ENCODE data around the gene SAMM50.

DNA sequence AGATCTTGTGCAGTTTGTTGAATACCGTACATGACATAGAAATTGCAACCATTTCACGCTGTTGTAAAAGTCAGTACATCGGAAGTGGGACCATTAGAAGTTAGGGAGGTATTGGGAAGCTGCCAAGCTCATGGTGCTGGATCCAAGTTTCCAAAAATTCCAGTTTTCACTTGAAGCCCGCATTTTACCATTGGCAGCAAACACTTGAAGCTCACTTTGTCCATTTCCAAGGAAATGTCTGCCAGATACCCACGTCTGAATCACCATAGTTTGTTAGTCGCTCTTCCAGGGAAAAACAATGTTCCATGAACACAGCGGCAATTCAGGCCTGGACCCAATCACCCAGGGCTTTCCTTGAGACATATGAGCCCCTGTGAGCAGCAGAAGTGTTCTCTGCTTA is 46.3 kb downstream of the SAMM50 start:
- TF ChIP-seq, protein P1, sequence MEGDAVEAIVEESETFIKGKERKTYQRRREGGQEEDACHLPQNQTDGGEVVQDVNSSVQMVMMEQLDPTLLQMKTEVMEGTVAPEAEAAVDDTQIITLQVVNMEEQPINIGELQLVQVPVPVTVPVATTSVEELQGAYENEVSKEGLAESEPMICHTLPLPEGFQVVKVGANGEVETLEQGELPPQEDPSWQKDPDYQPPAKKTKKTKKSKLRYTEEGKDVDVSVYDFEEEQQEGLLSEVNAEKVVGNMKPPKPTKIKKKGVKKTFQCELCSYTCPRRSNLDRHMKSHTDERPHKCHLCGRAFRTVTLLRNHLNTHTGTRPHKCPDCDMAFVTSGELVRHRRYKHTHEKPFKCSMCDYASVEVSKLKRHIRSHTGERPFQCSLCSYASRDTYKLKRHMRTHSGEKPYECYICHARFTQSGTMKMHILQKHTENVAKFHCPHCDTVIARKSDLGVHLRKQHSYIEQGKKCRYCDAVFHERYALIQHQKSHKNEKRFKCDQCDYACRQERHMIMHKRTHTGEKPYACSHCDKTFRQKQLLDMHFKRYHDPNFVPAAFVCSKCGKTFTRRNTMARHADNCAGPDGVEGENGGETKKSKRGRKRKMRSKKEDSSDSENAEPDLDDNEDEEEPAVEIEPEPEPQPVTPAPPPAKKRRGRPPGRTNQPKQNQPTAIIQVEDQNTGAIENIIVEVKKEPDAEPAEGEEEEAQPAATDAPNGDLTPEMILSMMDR (IDR thresholded peaks at IDR 0.05; ENCODE audit: low read depth, low read length, poor library complexity, severe bottlenecking), result no peak
- TF ChIP-seq EZH2phosphoT487 (IDR thresholded peaks at IDR 0.05; ENCODE audit: borderline replicate concordance, low read length), result no peak
